Panc1 (cell line): ENCODE measurements around the gene SCN1B. TPM values are rescaled to one million over a fixed set of nuclear protein-coding genes. Genes with fewer than 3 reads are reported as not detected.

ENCODE experiments used
- ATAC-seq: fragments of 200-7000 bp; cut with Tn5 transposase; 2 replicates; pipeline ENCODE4 v1.9.1; 2020; ENCODE audit warnings: mild to moderate bottlenecking, moderate library complexity
- BruUV-seq: library from RNA; stranded (reverse); fragments of 400-500 nt; replicated peaks from 2 replicates; lab custom pipeline; 2021; lab: Mats Ljungman, UMichigan
- CTCF ChIA-PET: fragments of 300-600 bp; sonication (Branson Sonifier 250); formaldehyde crosslinking; loops from one replicate; lab custom pipeline; 2022; ENCODE audit warnings: antibody characterized with exemption; lab: Charles Lee
- POLR2A ChIA-PET: fragments of 300-600 bp; sonication (Branson Sonifier 250); formaldehyde crosslinking; loops from one replicate; lab custom pipeline; 2022; ENCODE audit warnings: antibody characterized with exemption; lab: Charles Lee
- DNase-seq: peaks from one replicate; pipeline ENCODE4 v3.0.0-alpha.2; 2010; ENCODE audit warnings: low read depth, low spot score
- H3K27ac ChIP-seq: 2 replicates; pipeline ENCODE4 v1.5.1; 2011; ENCODE audit warnings: mild to moderate bottlenecking, low read length, inconsistent platforms
- H3K27me3 ChIP-seq: fragments of 200-500 bp; sonication (Bioruptor generic); 2 replicates; pipeline ENCODE4 v1.6.0; 2014; ENCODE audit warnings: low read length, inconsistent platforms; ENCODE audit not compliant: control insufficient read depth, insufficient read depth
- H3K36me3 ChIP-seq: fragments of 200-500 bp; sonication (Bioruptor generic); 2 replicates; pipeline ENCODE4 v1.5.1; 2014; ENCODE audit warnings: inconsistent platforms, mild to moderate bottlenecking, low read length, moderate library complexity; ENCODE audit not compliant: control insufficient read depth, insufficient read depth
- H3K4me1 ChIP-seq: 2 replicates; pipeline ENCODE4 v1.5.1; 2011; ENCODE audit warnings: inconsistent platforms, mild to moderate bottlenecking, low read length, moderate library complexity; ENCODE audit not compliant: control insufficient read depth, insufficient read depth
- H3K4me3 ChIP-seq, 2 experiments: 2 replicates each; pipeline ENCODE4 v1.5.1; 2011 to 2012; ENCODE audit warnings: low read depth in 2 of 2, low read length in 2 of 2, mild to moderate bottlenecking in 2 of 2, inconsistent platforms in 1 of 2, moderate library complexity in 1 of 2
- H3K9me3 ChIP-seq: fragments of 200-500 bp; sonication (Bioruptor generic); 2 replicates; pipeline ENCODE4 v1.5.1; 2014; ENCODE audit warnings: low read depth, mild to moderate bottlenecking, inconsistent platforms, low read length, moderate library complexity; ENCODE audit not compliant: control insufficient read depth, insufficient read depth
- CTCF ChIP-seq: fragments of 450-650 bp; IDR thresholded peaks from 2 replicates; pipeline ENCODE4 v1.5.1; 2017; ENCODE audit warnings: mild to moderate bottlenecking
- POLR2AphosphoS5 ChIP-seq: IDR thresholded peaks from 2 replicates; pipeline ENCODE4 v1.6.1; 2012; ENCODE audit warnings: mild to moderate bottlenecking, low read depth, low read length, moderate library complexity
- REST ChIP-seq, 2 experiments: IDR thresholded peaks; 2 replicates each; pipeline ENCODE4 v1.6.1; 2011 to 2012; ENCODE audit warnings: low read depth in 2 of 2, control low read depth in 1 of 2, low read length in 1 of 2, mild to moderate bottlenecking in 1 of 2, moderate library complexity in 1 of 2; ENCODE audit not compliant: insufficient read depth in 1 of 2
- SIN3A ChIP-seq: IDR thresholded peaks from 2 replicates; pipeline ENCODE4 v1.6.1; 2012; ENCODE audit warnings: low read depth, mild to moderate bottlenecking, low read length, moderate library complexity, borderline replicate concordance; ENCODE audit not compliant: insufficient read depth
- TCF7L2 ChIP-seq: IDR thresholded peaks from 2 replicates; pipeline ENCODE4 v1.6.1; 2011; ENCODE audit warnings: mild to moderate bottlenecking, low read depth, low read length, inconsistent platforms
- in situ Hi-C: cut with HindIII; loops from 2 replicates; pipeline ENCODE4 v1.10.0; 2016; ENCODE audit warnings: low sequenced_read_pairs, low pct_unique_long_range_greater_than_20kb
- intact Hi-C: fragments of 100-400 bp; cut with micrococcal nuclease; formaldehyde crosslinking; loops from one replicate; pipeline ENCODE4 v1.10.0; 2022; ENCODE audit not compliant: unreplicated experiment
- total RNA-seq: library from RNA; stranded (reverse); gene quantifications from one replicate; pipeline ENCODE4 v1.2.1, GENCODE V29; 2021; ENCODE audit not compliant: unreplicated experiment

The SCN1B gene
- total RNA-seq, 1 experiment from 2014 or later: 4.6 TPM

- BruUV-seq: no TSS peak
- ChIA-PET POLR2A (no interaction called here), CTCF (no interaction called here)
- no peaks in the 10 kb centered on the region for H3K36me3 ChIP-seq
- no peaks in the 10 kb centered on the region for H3K27me3 ChIP-seq
- peaks cover 10% of the 10 kb centered on the region for H3K4me1 ChIP-seq
- peak overlapping the region in 1 of 2 experiments; percentile 3; a peak in 1 of 4 replicates for H3K4me3 ChIP-seq
- intact Hi-C loops: loop anchor here (10.0 kb wide), 1 partner anchor 54 kb away; no protein-coding TSS in a partner anchor
- ATAC-seq (peak; percentile 49), DNase-seq (no peak)
- TF ChIP-seq REST (IDR thresholded peaks at IDR 0.05; ENCODE audit: insufficient read depth in 1 of 2, low read depth in 2 of 2, low read length in 1 of 2): no peak
- TF ChIP-seq SIN3A: no peak
- no peak for TF ChIP-seq TCF7L2
- no peak for TF ChIP-seq CTCF
- TF ChIP-seq POLR2AphosphoS5: no peak
- in situ Hi-C loops: no loop called here
- H3K27ac ChIP-seq: no peak overlapping the region
- H3K9me3 ChIP-seq: no peaks in the 10 kb centered on the region
Observed at GRCh38 chr19:35040826-35041547, 10.7 kb downstream of the SCN1B start.

GRCh38 chr19:35041548-35042055 lies 11.3 kb downstream of the SCN1B start, which contains the start of gene HPN:
Gene HPN (plus strand): TSS chr19:35041721. CDS start chr19:35042507, 786 bp downstream.
- H3K27me3 ChIP-seq: no peaks in the 10 kb centered on the region
- intact Hi-C loops: loop anchor here (10.0 kb wide), 1 partner anchor 53 kb away; no protein-coding TSS in a partner anchor
- ChIA-PET CTCF (no interaction called here), POLR2A (no interaction called here)
- no TSS peak for BruUV-seq
- peak within 1 kb of the TSS in 1 of 2 experiments; percentile 3; a peak in 1 of 4 replicates for H3K4me3 ChIP-seq
- DNase-seq: no peak
- TF ChIP-seq TCF7L2: no peak
- TF ChIP-seq POLR2AphosphoS5: no peak
- no peak for TF ChIP-seq CTCF
- TF ChIP-seq SIN3A: no peak
- TF ChIP-seq REST (IDR thresholded peaks at IDR 0.05; ENCODE audit: insufficient read depth in 1 of 2, low read depth in 2 of 2, low read length in 1 of 2): no peak
- no peaks in the 10 kb centered on the region for H3K9me3 ChIP-seq
- no peak within 1 kb of the TSS for H3K27ac ChIP-seq
- peaks cover 10% of the 10 kb centered on the region for H3K4me1 ChIP-seq
- no peaks in the 10 kb centered on the region for H3K36me3 ChIP-seq
- no peak for ATAC-seq
- in situ Hi-C loops: no loop called here
